Measurements from ENCODE around the gene VILL.
"Not testable (repeated sequence)": the region's sequence is repeated elsewhere in the genome, so short reads cannot be mapped to it uniquely, and the experiment has no call there.

DNA sequence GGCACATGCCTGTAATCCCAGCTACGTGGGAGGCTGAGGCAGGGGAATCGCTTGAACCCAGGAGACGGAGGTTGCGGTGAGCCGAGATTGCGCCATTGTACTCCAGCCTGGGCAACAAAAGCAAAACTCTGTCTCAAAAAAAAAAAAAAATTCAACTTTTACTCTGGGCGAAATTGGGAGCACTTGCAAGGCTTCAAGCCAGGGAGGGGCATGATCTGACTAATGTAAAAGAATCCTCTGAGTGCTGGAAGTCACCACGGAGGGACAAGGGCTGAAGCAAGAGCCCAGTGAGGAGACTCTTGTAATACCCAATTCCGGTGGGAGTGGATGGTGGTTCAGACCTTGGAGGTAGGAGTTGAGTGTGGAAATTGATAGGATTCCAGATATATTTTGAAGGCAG is 43.7 kb downstream of the VILL start:
- TF ChIP-seq, protein P1, sequence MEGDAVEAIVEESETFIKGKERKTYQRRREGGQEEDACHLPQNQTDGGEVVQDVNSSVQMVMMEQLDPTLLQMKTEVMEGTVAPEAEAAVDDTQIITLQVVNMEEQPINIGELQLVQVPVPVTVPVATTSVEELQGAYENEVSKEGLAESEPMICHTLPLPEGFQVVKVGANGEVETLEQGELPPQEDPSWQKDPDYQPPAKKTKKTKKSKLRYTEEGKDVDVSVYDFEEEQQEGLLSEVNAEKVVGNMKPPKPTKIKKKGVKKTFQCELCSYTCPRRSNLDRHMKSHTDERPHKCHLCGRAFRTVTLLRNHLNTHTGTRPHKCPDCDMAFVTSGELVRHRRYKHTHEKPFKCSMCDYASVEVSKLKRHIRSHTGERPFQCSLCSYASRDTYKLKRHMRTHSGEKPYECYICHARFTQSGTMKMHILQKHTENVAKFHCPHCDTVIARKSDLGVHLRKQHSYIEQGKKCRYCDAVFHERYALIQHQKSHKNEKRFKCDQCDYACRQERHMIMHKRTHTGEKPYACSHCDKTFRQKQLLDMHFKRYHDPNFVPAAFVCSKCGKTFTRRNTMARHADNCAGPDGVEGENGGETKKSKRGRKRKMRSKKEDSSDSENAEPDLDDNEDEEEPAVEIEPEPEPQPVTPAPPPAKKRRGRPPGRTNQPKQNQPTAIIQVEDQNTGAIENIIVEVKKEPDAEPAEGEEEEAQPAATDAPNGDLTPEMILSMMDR (IDR thresholded peaks at IDR 0.05) = not testable (repeated sequence)
- TF ChIP-seq POLR2A (IDR thresholded peaks at IDR 0.05) = not testable (repeated sequence)

Data from gastroesophageal sphincter (tissue), 3 donors.